GM23248 (cell line): ENCODE data around the gene ACSF2.

Experiments used
- EZH2 ChIP-seq: fragments of 200-600 bp; sonication (generic); IDR thresholded peaks from 2 replicates; pipeline ENCODE4 v1.6.1; 2018; ENCODE audit warnings: antibody characterized with exemption, mild to moderate bottlenecking; ENCODE audit not compliant: insufficient read depth, poor library complexity, severe bottlenecking
- EZH2phosphoT487 ChIP-seq: fragments of 200-600 bp; sonication (generic); IDR thresholded peaks from 2 replicates; pipeline ENCODE4 v1.6.1; 2018; ENCODE audit warnings: antibody characterized with exemption, moderate library complexity, mild to moderate bottlenecking, low read depth; ENCODE audit not compliant: insufficient read depth

DNA sequence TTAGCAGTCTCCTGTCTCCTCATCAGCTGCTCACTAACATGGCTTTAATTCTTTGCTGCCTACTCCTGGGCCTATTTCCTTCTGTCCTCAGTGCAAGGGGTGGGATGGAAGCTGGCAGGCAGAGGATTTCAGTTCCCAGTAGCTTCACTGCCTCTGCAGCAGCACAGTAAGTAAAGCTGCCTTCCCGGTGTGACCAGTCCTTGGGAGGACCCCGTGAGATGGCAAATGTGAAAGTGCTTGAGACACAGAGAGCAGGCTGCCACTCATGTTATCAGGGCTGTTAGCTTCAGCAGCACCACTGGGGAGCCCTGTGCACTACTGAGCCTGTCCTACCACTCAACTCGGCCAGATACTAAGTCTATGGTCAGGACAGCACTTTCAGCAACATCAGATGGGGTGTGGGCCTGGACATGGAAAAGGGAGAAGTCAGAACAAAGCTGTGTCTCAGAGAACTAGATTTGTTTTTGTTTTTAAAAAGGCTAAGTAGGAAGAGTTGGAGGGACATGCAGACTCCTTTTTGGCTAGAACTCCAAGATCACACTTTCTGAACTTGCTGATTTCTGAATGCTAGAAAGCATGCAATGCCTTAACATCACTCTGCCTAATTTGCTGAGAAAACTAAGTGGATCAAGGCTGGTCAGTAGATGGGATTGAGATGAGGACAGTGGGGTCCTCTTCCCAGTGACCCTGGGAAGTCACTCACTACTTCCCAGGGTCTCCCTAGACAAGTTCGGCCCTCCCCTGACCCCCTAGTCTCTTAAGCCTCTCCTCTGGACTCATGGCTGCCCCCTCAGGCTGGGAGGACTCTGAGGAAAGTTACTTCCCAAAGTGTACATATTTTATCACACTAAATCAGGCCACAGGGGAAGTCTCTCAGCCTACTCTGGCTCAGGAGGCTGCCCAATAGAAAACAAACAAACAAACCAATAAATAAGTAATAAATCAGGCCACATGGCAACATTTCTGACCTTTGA lies 1.1 kb downstream of the ACSF2 start:
- TF ChIP-seq EZH2 (no peak), EZH2phosphoT487 (no peak)
